ENCODE measurements around the gene EFR3B.

The EFR3B gene

DNA sequence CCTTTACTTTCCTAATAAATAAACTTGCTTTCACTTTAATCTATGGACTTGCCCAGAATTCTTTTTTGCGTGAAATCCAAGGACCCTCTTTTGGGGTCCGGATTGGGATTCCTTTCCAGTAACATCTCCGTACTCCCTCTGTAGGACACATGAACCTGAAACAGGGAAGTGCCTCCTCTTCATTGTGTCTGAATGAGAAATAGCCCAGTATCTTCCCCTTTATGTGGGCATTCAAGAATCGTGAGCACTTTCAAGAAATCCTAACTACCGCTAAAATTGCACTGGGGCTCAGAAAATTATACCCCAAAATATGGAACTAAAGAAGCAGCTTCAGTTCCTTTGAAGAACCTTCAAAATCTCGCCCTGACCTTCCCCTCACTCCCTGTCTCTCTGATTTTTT, 134.3 kb downstream of the EFR3B start:
- in situ Hi-C loops (cut with HindIII; ENCODE audit: low sequenced_read_pairs), result no loop called here

DNA sequence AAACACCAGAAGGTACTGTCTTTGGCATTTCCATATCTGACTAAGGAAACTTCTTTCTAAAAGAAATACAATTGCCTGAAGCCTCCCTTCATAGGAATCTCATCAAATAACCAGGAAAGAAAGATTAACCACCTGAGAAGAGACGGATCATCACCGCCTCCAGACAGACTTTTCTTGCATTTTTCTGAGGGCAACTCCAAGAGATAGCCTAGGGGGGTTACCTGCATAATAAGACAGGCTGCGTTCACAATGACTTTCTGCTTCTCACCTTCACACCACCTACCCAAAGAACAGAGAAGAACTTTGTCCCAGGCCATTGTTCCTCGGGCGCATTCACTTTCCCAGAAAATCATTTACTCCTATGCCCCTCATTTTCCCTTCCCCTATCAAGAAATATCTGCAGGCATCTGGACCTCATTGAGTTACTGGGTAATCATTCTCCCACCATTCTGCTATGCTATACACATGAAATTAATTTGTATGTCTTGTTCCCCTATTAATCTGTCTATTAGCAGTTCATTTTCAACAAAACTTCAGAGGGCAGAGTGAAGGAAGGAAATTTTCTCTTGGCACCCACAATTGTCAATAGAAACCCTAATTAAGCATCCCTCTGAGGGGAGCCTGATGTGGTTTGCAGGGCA, 134.8 kb downstream of the EFR3B start:
- in situ Hi-C loops (cut with HindIII; ENCODE audit: low sequenced_read_pairs), result no loop called here

DNA sequence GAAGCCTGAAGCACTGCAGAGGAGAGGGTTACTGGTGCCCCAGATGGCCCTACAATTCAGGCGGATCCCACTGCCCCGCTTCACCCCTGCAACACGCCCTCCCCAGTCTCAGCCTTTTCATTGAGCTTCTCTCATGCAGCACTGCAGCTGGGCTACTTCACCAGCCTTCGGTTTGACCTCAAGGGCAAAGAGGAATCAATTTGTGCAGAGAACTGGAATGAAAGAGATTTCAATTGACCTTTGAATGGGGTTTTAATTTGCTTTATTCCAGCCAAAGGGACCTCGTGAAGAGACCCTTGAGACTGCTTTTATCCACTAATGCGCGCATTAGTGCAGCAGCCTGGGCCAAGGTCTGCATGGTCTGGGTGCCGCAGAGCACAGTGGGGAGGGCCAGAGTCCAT, 135.3 kb downstream of the EFR3B start:
- in situ Hi-C loops (cut with HindIII; ENCODE audit: low sequenced_read_pairs), result no loop called here

DNA sequence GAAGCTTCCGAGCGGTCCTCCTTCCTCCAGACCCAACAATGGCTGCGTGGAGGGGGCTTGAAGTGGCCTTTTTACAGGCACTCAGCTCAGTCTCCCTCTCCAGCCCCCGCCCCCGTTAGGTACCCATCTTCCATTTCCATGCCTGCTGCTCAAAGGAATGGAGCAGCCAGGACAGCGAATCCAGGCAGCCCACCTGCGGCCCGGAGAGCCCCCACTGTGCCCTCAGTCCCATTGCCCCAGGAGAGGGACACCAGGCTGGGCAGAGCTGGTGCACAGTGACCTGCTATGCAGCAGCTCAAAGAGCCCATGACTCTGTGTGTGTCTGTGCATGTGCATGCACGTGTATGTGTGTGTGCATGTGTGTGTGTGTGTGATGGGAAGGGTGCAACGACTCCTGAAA, 137.1 kb downstream of the EFR3B start:
- in situ Hi-C loops (cut with HindIII; ENCODE audit: low sequenced_read_pairs), result no loop called here

DNA sequence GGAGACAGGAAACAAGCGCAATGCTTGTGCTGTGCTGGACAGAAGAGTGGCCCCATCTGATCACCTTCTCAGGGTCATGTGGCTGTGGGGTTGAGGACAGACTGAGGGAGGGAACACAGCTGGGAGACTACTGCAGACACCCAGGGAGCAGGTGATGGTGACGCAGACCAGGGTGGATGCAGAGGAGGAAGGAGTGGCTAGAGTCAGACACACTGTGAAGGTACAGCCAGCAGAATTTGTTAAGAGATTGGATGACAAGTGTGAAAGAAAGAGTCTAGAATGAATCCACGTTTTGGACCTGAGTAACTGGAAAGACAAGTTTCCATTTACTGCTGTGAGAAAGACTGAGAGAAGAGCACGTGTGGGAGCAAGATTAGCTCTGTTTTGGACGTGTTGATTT, 142.4 kb downstream of the EFR3B start:
- in situ Hi-C loops (cut with HindIII; ENCODE audit: low sequenced_read_pairs), result no loop called here

DNA sequence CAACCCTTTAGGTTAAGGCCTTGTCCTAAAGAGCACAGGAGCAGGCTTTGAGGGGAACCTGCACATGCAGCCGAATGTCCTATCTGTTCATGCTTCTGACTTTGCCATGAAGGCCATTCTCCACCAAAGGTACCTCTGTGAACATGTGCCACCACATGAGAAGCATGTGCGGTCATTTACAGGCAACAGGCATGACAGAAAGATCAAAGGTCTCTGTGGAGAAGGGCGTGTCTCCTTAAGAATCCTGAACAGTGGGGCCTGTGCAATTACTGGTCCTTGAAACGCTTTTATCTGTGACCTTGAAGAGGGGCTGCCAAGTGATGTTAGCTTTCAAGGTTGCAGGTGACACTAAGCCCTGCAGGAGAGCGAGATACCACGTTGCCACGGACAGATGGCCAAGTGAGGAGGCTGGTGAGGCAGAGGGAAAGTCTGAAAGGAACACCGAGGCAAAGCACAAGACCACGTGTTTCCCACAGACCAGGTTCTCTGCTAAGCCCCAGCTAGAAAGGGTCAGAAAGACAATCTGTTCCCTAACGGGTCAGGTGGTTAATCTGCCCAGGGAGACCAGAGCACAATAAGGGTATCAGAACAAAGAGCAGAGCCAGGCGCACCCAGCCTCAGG, 146.0 kb downstream of the EFR3B start:
- in situ Hi-C loops (cut with HindIII; ENCODE audit: low sequenced_read_pairs), result no loop called here

DNA sequence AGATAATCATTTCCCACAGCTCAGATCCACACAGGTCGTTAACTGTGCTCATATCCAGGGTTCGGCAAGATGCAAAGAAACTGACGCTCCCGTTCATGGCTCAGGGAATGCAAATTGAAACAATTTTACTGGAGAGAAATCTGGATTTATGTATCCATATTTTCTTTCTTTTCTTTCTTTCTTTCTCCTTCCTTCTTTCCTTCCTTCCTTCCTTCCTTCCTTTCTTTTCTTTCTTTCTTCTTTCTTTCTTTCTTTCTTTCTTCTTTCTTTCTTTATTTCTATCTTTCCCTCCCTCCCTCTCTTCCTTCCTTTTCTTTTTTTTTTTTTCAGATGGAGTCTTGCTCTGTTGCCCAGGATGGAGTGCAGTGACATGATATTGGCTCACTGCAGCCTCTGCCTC, 146.5 kb downstream of the EFR3B start:
- in situ Hi-C loops (cut with HindIII; ENCODE audit: low sequenced_read_pairs), result no loop called here

DNA sequence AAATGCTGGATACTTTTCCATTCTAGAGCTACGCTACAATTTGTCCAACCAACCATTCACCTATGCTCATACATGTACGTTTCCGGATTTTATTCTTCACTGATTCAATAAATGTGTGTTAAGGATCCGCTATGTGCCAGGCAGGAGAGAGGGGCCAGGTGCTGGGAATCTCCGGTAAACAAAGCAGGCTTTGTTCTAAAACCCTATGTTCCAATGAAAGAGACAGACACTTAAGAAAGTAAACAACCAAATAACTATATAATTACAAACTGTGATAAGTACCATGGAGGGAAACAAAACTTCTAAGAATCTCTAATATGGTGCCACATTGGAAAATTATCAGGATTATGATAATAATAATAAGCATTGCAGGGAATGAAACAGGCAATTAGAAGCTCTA, 148.7 kb downstream of the EFR3B start:
- in situ Hi-C loops (cut with HindIII; ENCODE audit: low sequenced_read_pairs), result no loop called here

DNA sequence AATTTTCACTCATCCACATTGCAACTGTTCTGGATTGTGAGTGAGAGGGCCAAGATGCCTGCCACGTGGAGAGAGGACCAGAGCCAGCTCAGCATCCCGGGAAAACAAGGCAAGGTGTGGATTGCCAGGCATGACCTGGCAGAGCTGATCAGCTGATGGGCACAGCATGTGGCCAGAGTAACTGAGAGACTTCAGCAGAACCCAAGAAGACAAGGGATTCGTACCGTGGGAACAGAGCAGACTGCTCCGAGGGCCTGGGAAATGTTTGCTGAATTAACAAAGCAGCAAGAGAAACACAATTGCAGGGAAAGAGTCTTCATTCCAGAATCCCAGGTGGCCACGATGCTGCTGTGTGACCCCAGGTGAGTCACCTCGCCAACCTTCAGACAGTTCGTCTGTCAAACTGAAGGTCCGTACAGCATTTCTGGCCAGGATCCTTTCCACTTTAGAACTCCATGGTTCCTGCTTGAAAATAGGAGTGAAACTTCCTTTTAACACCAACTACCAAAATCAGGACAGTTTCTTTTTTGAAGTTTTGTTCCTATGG, 152.8 kb downstream of the EFR3B start:
- in situ Hi-C loops (cut with HindIII; ENCODE audit: low sequenced_read_pairs), result no loop called here

DNA sequence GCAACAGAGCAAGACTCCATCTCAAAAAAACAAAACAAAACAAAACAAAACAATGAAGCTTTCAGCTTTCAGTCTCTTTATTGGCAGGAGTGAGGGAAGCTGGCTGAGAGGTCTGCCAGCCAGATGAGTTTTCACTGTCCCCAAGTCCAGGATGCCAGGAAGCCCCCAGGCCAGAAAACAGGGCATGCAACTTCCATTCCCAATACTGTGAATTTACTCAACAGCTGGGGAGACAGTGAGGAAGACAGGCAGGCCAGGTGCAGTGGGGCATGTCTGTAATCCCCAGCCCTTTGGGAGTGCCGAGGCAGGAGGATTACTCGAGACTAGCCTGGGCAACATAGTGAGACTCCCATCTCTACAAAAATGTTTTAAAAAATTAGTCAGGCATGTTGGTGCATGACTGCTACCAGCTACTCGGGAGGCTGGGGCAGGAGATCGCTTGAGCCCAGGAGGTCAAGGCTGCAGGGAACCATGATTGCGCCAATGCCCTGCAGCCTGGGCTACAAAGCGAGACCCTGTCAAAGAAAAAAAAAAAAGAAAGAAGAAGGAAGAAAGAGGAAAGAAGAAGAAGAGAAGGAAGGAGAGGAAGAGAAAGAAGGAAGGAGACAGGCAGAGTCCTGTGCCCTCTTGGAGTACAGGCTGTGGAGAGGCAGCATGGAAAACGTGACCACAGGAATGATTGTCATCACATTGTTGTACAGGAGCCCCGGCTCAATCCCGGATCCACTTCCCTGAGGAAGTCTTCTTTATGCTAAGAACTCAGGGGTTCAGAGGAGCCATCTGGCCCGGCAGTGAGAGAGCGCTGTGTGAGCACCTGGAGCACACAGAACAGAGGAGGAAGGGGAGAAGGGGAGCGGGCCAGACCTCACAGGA, 155.7 kb downstream of the EFR3B start:
- in situ Hi-C loops (cut with HindIII; ENCODE audit: low sequenced_read_pairs), result no loop called here

DNA sequence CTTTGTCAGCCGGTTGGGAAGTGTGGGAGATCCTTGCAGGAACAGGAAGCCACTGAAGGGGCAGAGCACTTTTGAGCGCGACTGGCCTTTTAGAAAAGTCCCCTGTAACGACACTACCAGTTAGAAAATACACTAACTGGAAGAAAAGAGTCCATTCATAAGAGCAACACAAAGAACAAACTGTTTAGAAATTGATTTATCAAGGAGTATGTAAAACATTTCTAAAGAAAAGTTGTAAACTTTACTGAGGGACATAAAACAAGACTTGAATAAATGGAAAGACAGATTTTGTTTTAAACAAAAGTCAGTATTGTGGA, 156.3 kb downstream of the EFR3B start:
- in situ Hi-C loops (cut with HindIII; ENCODE audit: low sequenced_read_pairs), result no loop called here

DNA sequence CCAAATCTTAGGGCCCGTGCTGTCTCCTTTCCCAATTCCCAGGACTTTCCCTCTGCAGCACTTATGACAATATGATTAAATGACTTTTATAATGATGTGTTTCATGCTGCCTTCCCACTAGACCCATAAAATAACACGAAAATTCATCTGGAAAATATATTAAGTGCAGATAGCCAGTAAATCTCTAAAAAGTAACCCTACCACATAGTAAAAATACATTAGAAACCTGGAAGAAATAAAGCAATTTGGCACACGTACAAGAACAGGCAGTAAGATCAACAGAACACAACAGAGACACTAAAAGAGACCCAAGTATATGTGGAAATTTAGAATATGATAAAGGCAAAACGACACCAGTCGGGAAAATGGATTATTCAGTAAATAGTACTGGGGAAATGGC, 156.7 kb downstream of the EFR3B start:
- in situ Hi-C loops (cut with HindIII; ENCODE audit: low sequenced_read_pairs), result no loop called here

DNA sequence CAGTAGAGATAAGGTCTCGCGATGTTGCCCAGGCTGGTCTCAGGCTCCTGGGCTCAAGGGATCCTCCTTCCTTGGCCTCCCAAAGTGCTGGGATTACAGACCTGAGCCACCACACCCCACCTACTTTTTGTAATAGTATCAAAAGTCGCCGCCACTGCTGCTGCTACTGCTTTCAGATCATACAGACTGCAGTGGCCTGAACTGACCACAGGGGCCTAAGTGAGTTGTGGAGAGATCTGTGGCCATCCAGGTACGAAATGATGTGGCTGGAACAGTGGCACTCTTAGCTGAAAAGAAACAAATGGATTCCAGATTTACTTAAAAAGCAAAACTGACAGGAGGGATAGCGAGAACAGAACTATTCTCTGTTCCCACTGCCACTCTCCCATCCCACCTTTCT, 159.4 kb downstream of the EFR3B start:
- in situ Hi-C loops (cut with HindIII; ENCODE audit: low sequenced_read_pairs), result no loop called here

DNA sequence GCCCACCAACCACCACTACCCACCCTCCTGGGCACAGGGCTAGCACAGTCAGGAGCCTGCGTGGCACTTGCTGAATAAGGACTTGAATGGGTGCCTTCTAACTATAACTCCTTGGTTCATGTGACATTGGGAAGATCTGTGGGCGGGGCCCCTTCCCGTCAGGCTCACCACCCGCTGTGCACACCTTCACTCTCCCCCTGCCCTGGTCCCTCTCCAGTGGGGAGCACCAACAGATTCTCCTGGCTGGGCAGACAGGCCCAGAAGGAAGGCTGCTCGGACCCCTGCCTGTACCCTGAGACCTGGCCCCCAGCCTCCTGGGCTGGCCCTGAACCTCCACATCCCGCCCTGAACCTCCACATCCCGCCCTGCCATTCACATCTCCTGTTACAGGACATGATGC, 159.9 kb downstream of the EFR3B start:
- in situ Hi-C loops (cut with HindIII; ENCODE audit: low sequenced_read_pairs), result no loop called here

DNA sequence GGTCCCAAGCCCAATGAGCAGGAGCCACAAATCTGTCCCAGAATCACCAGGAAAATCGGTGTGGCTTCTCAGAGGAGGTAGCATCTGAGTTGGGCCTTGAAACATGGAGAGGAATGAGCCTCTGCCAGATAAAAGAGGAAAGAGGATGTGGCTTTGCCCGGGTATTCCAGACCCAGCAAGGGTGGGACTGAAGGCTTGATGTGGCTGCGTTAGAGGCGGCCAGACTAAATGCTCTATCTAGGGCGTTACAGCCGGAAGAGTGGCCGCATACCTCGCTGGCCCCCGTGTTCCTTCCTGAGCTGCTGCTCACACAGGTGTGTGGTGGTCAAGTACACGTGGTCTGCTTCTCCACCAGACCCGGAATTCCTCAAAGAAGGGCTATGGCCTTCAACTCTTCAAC, 160.4 kb downstream of the EFR3B start:
- in situ Hi-C loops (cut with HindIII; ENCODE audit: low sequenced_read_pairs), result no loop called here

DNA sequence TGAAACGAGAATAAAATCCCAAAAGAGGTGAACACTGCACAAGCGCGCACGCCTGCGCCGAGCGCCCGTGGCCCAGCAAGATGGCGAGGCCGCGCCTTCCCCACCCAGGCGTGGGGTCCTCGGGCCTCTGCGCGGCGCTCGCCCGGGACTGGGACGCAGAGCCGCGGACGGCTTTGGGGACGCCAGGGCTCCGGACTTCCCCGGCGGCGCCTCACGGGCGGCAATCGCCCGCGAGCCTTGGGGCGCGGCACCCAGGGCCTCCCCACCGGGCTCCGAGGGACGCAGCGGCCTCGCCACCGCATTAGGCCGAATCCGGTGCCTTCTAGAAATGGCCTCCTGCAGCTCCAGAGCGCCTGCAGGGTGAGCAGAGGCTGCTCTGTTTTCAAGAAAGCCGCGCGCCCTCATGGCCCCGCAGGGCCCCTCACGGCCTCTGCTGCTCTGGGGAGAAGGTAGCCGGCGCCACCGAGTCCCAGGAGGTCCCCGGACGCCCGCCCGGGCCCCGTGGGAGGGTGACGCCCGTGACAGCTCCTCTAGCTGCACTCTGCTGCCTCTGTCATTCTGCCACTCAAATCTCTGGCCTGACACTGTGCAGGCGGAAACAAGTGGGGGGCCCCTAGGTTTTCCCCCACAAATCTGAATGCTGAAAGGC, 162.4 kb downstream of the EFR3B start:
- in situ Hi-C loops (cut with HindIII; ENCODE audit: low sequenced_read_pairs), result no loop called here

DNA sequence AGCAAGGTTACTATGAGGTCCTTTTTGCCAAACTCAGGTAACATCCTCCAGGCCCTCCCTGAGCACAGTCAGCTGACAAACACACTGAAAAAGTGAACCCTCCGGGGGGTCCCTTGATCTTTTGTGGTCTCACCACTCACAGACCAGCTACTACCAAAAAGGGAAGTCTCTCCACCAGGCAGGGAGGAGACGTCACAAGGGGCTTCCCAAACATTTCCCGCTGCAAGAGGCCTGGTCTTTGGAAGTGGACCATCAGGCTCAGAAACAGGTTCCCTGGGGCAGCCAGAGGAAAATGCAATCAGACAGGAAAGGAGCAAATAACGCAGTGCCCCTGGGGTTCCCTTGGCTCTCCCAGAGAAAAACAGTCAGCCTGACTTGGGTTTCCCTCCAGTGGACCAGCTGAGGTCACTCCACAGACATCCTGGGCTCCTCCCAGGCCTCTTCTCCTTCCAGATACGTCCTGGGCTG, 165.2 kb downstream of the EFR3B start:
- in situ Hi-C loops (cut with HindIII; ENCODE audit: low sequenced_read_pairs), result no loop called here

Measured in DLD1 (cell line).